Measurements from ENCODE around the gene MCM3AP. TPM values are rescaled to one million over a fixed set of nuclear protein-coding genes. Genes with fewer than 3 reads are reported as not detected.
A peak's percentile ranks its signal among the peaks of the same experiment; 100 is the strongest.

The MCM3AP gene
- polyA plus RNA-seq, 6 donors from 2014 or later, result 16.3 to 57.9 (median 38.9) TPM

DNA sequence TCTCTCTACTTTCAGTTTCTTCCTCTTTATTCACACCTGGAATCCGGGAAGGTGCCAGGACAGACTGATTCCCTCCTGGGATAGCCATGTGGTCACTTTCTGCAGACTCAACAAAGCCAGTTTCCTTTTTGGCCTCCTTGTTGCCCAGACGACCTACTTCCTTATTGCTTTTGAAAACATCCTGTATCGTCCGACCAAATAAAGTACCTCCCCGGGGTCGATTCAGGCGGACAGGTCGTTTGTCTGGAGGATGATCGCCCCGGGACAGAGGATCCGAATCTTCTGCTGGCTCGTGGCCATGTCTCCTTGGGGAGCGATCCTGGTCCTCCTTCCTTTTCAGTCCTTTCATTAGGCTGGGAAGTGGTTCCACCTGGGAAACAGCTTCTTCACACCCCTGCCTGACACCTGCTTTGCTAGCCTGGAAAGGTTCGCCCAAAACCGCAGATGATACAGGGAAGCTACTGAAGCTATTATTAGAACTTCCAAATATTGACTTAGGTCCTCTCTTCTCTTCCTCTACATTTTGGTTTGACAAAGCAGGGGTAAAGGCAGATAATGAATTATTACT, 1.2 kb downstream of the MCM3AP start:
- Mint-ChIP-seq H3K27me3 (no peaks in the 10 kb centered on the region), H3K4me1 (peaks cover 31 to 54% (median 41%) of the 10 kb centered on the region in 3 donors), H3K27ac (peak overlapping the region in 4 of 6 donors; percentile 72 to 92 (median 80)), H3K4me3 (peak overlapping the region in 7 of 8 donors; percentile 49 to 90 (median 80)), H3K9me3 (no peaks in the 10 kb centered on the region), H3K36me3 (peaks cover 0 to 14% of the 10 kb centered on the region in 2 donors)
- DNase-seq (no peak), ATAC-seq (ENCODE audit: low read depth in 2 of 2) (no peak)

- Mint-ChIP-seq H3K4me1 (peaks cover 5 to 8% (median 7%) of the 10 kb centered on the region in 3 donors), H3K27ac (no peak overlapping the region)
These were observed 10.5 kb downstream of the MCM3AP start for GRCh38 chr21:46274797-46275390.

GRCh38 chr21:46273341-46273740, 12.1 kb downstream of the MCM3AP start:
- Mint-ChIP-seq H3K27me3 (no peaks in the 10 kb centered on the region), H3K4me1 (peaks cover 4 to 8% (median 5%) of the 10 kb centered on the region in 3 donors), H3K27ac (no peak overlapping the region), H3K4me3 (no peak overlapping the region), H3K9me3 (no peaks in the 10 kb centered on the region), H3K36me3 (peaks cover 6 to 25% of the 10 kb centered on the region in 2 donors)
- ATAC-seq (ENCODE audit: low read depth in 2 of 2) (no peak), DNase-seq (no peak)

More at GRCh38 chr21:46274797-46275390, 10.5 kb downstream of the MCM3AP start:
- no peak for DNase-seq
- Mint-ChIP-seq H3K9me3 (no peaks in the 10 kb centered on the region), H3K4me3 (no peak overlapping the region), H3K36me3 (peaks cover 8 to 25% of the 10 kb centered on the region in 2 donors), H3K27me3 (no peaks in the 10 kb centered on the region)
- ATAC-seq (ENCODE audit: low read depth in 2 of 2), result no peak

- Mint-ChIP-seq H3K27me3 (no peaks in the 10 kb centered on the region), H3K27ac (no peak overlapping the region), H3K9me3 (no peaks in the 10 kb centered on the region), H3K36me3 (peaks cover 12 to 30% of the 10 kb centered on the region in 2 donors), H3K4me1 (peaks cover 0 to 3% (median 3%) of the 10 kb centered on the region in 3 donors), H3K4me3 (no peak overlapping the region)
- ATAC-seq (ENCODE audit: low read depth in 2 of 2) (no peak), DNase-seq (no peak)
These were observed 15.9 kb downstream of the MCM3AP start for GRCh38 chr21:46269466-46269865.

DNA sequence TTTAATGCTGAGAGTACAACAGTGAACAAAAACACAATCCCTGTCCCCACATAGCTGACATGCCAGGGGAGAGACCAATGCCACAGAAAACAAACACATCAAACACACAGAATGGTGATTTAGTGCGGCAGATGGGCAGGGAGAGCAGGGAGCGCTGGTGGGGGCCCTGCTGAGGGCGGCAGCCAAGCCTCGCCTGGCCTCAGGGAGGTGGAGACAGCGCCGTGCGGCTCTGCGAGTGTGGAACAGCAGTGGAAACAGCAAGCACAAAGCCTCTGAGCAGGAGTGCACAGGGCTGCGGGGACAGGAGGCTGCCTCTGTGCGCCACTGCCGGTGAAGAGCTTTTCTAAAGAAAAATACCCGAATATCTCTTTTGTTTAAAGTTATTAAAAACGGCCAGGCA, 17.0 kb downstream of the MCM3AP start:
- no peaks in the 10 kb centered on the region for H3K9me3 Mint-ChIP-seq
- peaks cover 0 to 3% (median 0%) of the 10 kb centered on the region in 3 donors for H3K4me1 Mint-ChIP-seq
- H3K27me3 Mint-ChIP-seq, result no peaks in the 10 kb centered on the region
- ATAC-seq (ENCODE audit: low read depth in 2 of 2) (no peak), DNase-seq (no peak)
- peaks cover 8 to 23% of the 10 kb centered on the region in 2 donors for H3K36me3 Mint-ChIP-seq
- H3K4me3 Mint-ChIP-seq, result no peak overlapping the region
- peak overlapping the region in 1 of 6 donors; percentile 13 for H3K27ac Mint-ChIP-seq

DNA sequence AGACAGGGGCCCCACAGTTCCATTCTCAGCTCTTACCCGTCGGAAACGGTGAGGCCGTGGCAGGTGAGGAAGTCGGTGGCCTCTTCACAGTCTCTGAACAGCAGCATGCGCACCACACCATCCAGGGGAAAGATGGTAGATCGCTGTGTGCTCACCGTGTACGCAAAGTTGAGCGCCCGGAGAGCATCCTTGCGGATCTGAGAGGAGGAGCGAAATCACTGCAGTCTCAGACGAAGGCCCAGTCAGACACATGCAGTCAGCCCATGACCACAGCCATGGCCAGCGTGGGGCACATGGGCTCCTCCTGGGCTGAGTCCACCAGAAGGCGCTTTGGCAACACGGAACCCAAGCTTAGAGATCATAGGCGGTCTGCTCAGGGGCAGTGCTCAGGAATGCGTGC, 18.5 kb downstream of the MCM3AP start:
- H3K36me3 Mint-ChIP-seq, result peaks cover 6 to 15% of the 10 kb centered on the region in 2 donors
- peaks cover 0 to 3% (median 0%) of the 10 kb centered on the region in 3 donors for H3K4me1 Mint-ChIP-seq
- H3K27me3 Mint-ChIP-seq, result no peaks in the 10 kb centered on the region
- no peak overlapping the region for H3K4me3 Mint-ChIP-seq
- DNase-seq (no peak), ATAC-seq (ENCODE audit: low read depth in 2 of 2) (no peak)
- peak overlapping the region in 1 of 6 donors; percentile 54 for H3K27ac Mint-ChIP-seq
- H3K9me3 Mint-ChIP-seq, result no peaks in the 10 kb centered on the region

DNA sequence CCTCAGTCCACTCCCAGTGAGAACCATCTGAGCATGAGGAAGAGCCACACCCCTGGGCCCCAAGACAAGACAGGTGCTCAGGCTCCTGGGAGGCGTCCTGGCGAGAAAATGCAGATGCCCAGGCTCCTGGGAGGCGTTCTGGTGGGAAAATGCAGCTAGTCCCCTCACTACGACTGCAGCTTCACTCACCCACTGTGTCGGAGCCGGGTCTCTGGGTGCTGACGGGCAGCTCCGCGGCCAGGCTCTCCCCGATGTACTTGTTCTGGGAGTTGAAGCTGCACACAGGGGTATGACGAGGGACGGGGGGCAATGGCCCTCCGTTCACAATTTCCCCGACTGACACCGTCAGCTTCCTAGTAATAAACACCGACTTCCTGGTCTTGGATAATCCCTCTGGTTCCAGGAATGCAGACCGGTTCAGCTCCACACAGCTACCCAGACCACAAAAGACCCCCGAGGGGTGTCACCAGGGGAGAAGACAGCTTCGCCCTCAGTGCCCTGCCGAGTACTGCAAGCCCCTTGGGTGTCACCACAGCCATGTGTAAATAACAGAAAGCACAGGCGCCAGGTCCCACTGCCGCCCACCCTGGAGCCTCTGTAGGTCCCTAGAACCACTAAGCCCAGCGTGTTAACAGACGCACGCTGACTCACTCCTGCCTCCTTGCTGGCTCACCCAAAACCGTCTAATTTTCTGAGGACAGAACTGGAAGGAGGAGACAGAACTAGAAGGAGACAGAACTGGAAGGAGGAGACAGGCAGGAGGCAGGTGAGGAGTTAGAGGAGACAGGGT, 19.5 kb downstream of the MCM3AP start:
- H3K27ac Mint-ChIP-seq, result peak overlapping the region in 4 of 6 donors; percentile 70 to 88 (median 76)

GRCh38 chr21:46264690-46265144, 20.7 kb downstream of the MCM3AP start:
- H3K36me3 Mint-ChIP-seq, result peaks cover 13 to 23% of the 10 kb centered on the region in 2 donors
- peak overlapping the region in 1 of 6 donors; percentile 47 for H3K27ac Mint-ChIP-seq
- DNase-seq, result no peak
- H3K4me3 Mint-ChIP-seq, result no peak overlapping the region
- ATAC-seq (ENCODE audit: low read depth in 2 of 2), result no peak
- no peaks in the 10 kb centered on the region for H3K27me3 Mint-ChIP-seq
- H3K4me1 Mint-ChIP-seq, result peaks cover 0 to 3% (median 0%) of the 10 kb centered on the region in 3 donors
- no peaks in the 10 kb centered on the region for H3K9me3 Mint-ChIP-seq

More for the DNA sequence above, 19.5 kb downstream of the MCM3AP start:
- peak overlapping the region in 1 of 8 donors; percentile 69 for H3K4me3 Mint-ChIP-seq
- DNase-seq (no peak), ATAC-seq (ENCODE audit: low read depth in 2 of 2) (no peak)
- no peaks in the 10 kb centered on the region for H3K9me3 Mint-ChIP-seq
- H3K36me3 Mint-ChIP-seq, result peaks cover 9 to 19% of the 10 kb centered on the region in 2 donors
- peaks cover 0 to 3% (median 0%) of the 10 kb centered on the region in 3 donors for H3K4me1 Mint-ChIP-seq
- H3K27me3 Mint-ChIP-seq, result no peaks in the 10 kb centered on the region

DNA sequence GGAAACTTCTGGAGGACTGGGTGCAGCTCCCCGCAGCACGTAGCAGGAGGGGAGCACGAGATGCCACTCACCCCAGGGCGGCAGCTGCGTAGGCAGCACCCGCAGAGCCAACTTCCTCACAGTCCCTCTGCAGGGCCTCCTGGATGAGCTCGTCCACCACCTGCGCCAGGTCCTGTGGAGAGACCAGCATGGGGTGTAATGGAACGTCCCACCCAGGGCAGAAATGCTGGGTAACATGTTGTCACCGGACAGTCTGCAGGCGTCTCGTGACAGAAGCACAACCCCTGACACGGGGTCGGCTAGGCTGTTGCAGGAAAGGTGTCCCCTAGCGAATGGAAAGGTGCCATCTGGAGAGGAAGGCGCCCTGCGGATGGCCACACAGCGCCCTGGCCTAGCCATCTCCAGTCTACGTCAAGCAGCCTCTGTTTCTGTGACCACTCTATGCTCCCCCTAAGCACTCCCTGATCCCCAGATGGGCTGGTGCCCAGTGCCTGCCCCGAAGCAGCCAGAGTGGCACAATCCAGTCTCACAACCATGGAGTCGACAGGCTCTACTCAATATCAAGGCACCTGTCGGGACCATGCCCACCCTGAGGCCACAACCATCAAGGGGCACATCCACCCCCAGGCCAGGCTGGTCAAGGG, 21.2 kb downstream of the MCM3AP start:
- Mint-ChIP-seq H3K27ac (no peak overlapping the region), H3K9me3 (no peaks in the 10 kb centered on the region), H3K36me3 (peaks cover 13 to 23% of the 10 kb centered on the region in 2 donors), H3K4me1 (peaks cover 0 to 3% (median 0%) of the 10 kb centered on the region in 3 donors), H3K4me3 (no peak overlapping the region), H3K27me3 (no peaks in the 10 kb centered on the region)
- DNase-seq, result no peak
- ATAC-seq (ENCODE audit: low read depth in 2 of 2), result no peak

GRCh38 chr21:46256501-46256994, 28.9 kb downstream of the MCM3AP start:
- H3K27me3 Mint-ChIP-seq, result no peaks in the 10 kb centered on the region
- H3K9me3 Mint-ChIP-seq, result peaks cover 0 to 7% (median 0%) of the 10 kb centered on the region in 7 donors
- no peak for DNase-seq
- no peak for ATAC-seq (ENCODE audit: low read depth in 2 of 2)
- peaks cover 19 to 28% (median 24%) of the 10 kb centered on the region in 3 donors for H3K4me1 Mint-ChIP-seq
- no peak overlapping the region for H3K27ac Mint-ChIP-seq
- H3K4me3 Mint-ChIP-seq, result peak overlapping the region in 1 of 8 donors; percentile 5
- peaks cover 15 to 40% of the 10 kb centered on the region in 2 donors for H3K36me3 Mint-ChIP-seq

DNA sequence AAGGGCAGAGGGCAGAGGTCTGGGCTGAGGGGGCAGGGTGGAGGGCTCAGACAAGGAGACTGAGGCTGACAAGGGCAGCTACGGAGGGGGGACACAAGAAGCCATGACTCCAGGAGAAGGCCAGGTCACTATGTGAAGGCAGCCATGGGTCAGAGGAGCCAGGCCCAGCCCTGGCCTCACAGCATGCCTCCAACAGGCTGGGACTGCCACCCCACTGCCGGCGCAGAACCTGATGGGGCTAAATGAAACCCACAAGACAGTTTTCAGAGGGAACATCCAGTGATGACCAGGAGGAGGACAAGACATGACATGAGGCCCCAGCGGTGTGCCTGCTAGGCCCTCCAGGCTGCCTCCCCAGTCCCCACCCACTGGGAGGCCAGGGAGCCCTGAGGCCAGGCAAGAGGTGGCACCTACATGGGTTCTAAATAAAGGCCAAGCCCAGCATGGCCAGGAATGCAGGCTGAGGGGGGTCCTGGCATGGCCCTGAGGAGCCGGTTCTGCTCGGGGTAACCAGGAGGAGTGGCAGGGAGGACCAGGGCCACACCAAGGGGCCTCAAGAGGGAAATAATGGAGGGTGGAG, 29.6 kb downstream of the MCM3AP start:
- H3K9me3 Mint-ChIP-seq, result peaks cover 0 to 7% (median 0%) of the 10 kb centered on the region in 7 donors
- no peaks in the 10 kb centered on the region for H3K27me3 Mint-ChIP-seq
- peaks cover 12 to 34% of the 10 kb centered on the region in 2 donors for H3K36me3 Mint-ChIP-seq
- H3K4me1 Mint-ChIP-seq, result peaks cover 19 to 31% (median 24%) of the 10 kb centered on the region in 3 donors
- no peak for DNase-seq
- no peak for ATAC-seq (ENCODE audit: low read depth in 2 of 2)
- no peak overlapping the region for H3K4me3 Mint-ChIP-seq
- H3K27ac Mint-ChIP-seq, result peak overlapping the region in 3 of 6 donors; percentile 39 to 93 (median 61)

GRCh38 chr21:46255166-46255565, 30.2 kb downstream of the MCM3AP start:
- H3K4me1 Mint-ChIP-seq, result peaks cover 22 to 34% (median 28%) of the 10 kb centered on the region in 3 donors
- ATAC-seq (ENCODE audit: low read depth in 2 of 2) (no peak), DNase-seq (no peak)
- H3K27ac Mint-ChIP-seq, result peak overlapping the region; percentile 13 to 93 (median 72)
- no peaks in the 10 kb centered on the region for H3K27me3 Mint-ChIP-seq
- peaks cover 0 to 7% (median 0%) of the 10 kb centered on the region in 7 donors for H3K9me3 Mint-ChIP-seq
- peak overlapping the region in 1 of 8 donors; percentile 59 for H3K4me3 Mint-ChIP-seq
- peaks cover 16 to 37% of the 10 kb centered on the region in 2 donors for H3K36me3 Mint-ChIP-seq
